Panc1 (cell line): ENCODE measurements around the gene CREB3L2. TPM values are rescaled to one million over a fixed set of nuclear protein-coding genes. Genes with fewer than 3 reads are reported as not detected.

Experiments
- ATAC-seq: fragments of 200-7000 bp; cut with Tn5 transposase; 2 replicates; pipeline ENCODE4 v1.9.1; 2020; ENCODE audit warnings: mild to moderate bottlenecking, moderate library complexity
- BruUV-seq: library from RNA; stranded (reverse); fragments of 400-500 nt; replicated peaks from 2 replicates; lab custom pipeline; 2021; lab: Mats Ljungman, UMichigan
- CTCF ChIA-PET: fragments of 300-600 bp; sonication (Branson Sonifier 250); formaldehyde crosslinking; loops from one replicate; lab custom pipeline; 2022; ENCODE audit warnings: antibody characterized with exemption; lab: Charles Lee
- POLR2A ChIA-PET: fragments of 300-600 bp; sonication (Branson Sonifier 250); formaldehyde crosslinking; loops from one replicate; lab custom pipeline; 2022; ENCODE audit warnings: antibody characterized with exemption; lab: Charles Lee
- DNase-seq: peaks from one replicate; pipeline ENCODE4 v3.0.0-alpha.2; 2010; ENCODE audit warnings: low read depth, low spot score
- H3K27ac ChIP-seq: 2 replicates; pipeline ENCODE4 v1.5.1; 2011; ENCODE audit warnings: mild to moderate bottlenecking, low read length, inconsistent platforms
- H3K27me3 ChIP-seq: fragments of 200-500 bp; sonication (Bioruptor generic); 2 replicates; pipeline ENCODE4 v1.6.0; 2014; ENCODE audit warnings: low read length, inconsistent platforms; ENCODE audit not compliant: control insufficient read depth, insufficient read depth
- H3K36me3 ChIP-seq: fragments of 200-500 bp; sonication (Bioruptor generic); 2 replicates; pipeline ENCODE4 v1.5.1; 2014; ENCODE audit warnings: inconsistent platforms, mild to moderate bottlenecking, low read length, moderate library complexity; ENCODE audit not compliant: control insufficient read depth, insufficient read depth
- H3K4me1 ChIP-seq: 2 replicates; pipeline ENCODE4 v1.5.1; 2011; ENCODE audit warnings: inconsistent platforms, mild to moderate bottlenecking, low read length, moderate library complexity; ENCODE audit not compliant: control insufficient read depth, insufficient read depth
- H3K4me3 ChIP-seq, 2 experiments: 2 replicates each; pipeline ENCODE4 v1.5.1; 2011 to 2012; ENCODE audit warnings: low read depth in 2 of 2, low read length in 2 of 2, mild to moderate bottlenecking in 2 of 2, inconsistent platforms in 1 of 2, moderate library complexity in 1 of 2
- H3K9me3 ChIP-seq: fragments of 200-500 bp; sonication (Bioruptor generic); 2 replicates; pipeline ENCODE4 v1.5.1; 2014; ENCODE audit warnings: low read depth, mild to moderate bottlenecking, inconsistent platforms, low read length, moderate library complexity; ENCODE audit not compliant: control insufficient read depth, insufficient read depth
- CTCF ChIP-seq: fragments of 450-650 bp; IDR thresholded peaks from 2 replicates; pipeline ENCODE4 v1.5.1; 2017; ENCODE audit warnings: mild to moderate bottlenecking
- POLR2AphosphoS5 ChIP-seq: IDR thresholded peaks from 2 replicates; pipeline ENCODE4 v1.6.1; 2012; ENCODE audit warnings: mild to moderate bottlenecking, low read depth, low read length, moderate library complexity
- REST ChIP-seq, 2 experiments: IDR thresholded peaks; 2 replicates each; pipeline ENCODE4 v1.6.1; 2011 to 2012; ENCODE audit warnings: low read depth in 2 of 2, control low read depth in 1 of 2, low read length in 1 of 2, mild to moderate bottlenecking in 1 of 2, moderate library complexity in 1 of 2; ENCODE audit not compliant: insufficient read depth in 1 of 2
- SIN3A ChIP-seq: IDR thresholded peaks from 2 replicates; pipeline ENCODE4 v1.6.1; 2012; ENCODE audit warnings: low read depth, mild to moderate bottlenecking, low read length, moderate library complexity, borderline replicate concordance; ENCODE audit not compliant: insufficient read depth
- TCF7L2 ChIP-seq: IDR thresholded peaks from 2 replicates; pipeline ENCODE4 v1.6.1; 2011; ENCODE audit warnings: mild to moderate bottlenecking, low read depth, low read length, inconsistent platforms
- in situ Hi-C: cut with HindIII; loops from 2 replicates; pipeline ENCODE4 v1.10.0; 2016; ENCODE audit warnings: low sequenced_read_pairs, low pct_unique_long_range_greater_than_20kb
- intact Hi-C: fragments of 100-400 bp; cut with micrococcal nuclease; formaldehyde crosslinking; loops from one replicate; pipeline ENCODE4 v1.10.0; 2022; ENCODE audit not compliant: unreplicated experiment
- total RNA-seq: library from RNA; stranded (reverse); gene quantifications from one replicate; pipeline ENCODE4 v1.2.1, GENCODE V29; 2021; ENCODE audit not compliant: unreplicated experiment

Gene CREB3L2
- total RNA-seq, 1 experiment from 2014 or later, result 22.7 TPM

GRCh38 chr7:137944168-137944567, 57.7 kb downstream of the CREB3L2 start:
- Histone ChIP-seq H3K27ac (no peak overlapping the region), H3K27me3 (no peaks in the 10 kb centered on the region), H3K36me3 (no peaks in the 10 kb centered on the region), H3K4me3 (no peak overlapping the region), H3K4me1 (no peaks in the 10 kb centered on the region), H3K9me3 (no peaks in the 10 kb centered on the region)
- no peak for ATAC-seq
- in situ Hi-C loops, result no loop called here
- intact Hi-C loops, result no loop called here
- BruUV-seq, result no TSS peak
- TF ChIP-seq REST (IDR thresholded peaks at IDR 0.05; ENCODE audit: insufficient read depth in 1 of 2, low read depth in 2 of 2, low read length in 1 of 2), result no peak
- no peak for TF ChIP-seq POLR2AphosphoS5
- no peak for TF ChIP-seq TCF7L2
- no peak for TF ChIP-seq SIN3A
- TF ChIP-seq CTCF, result no peak
- DNase-seq, result no peak
- ChIA-PET POLR2A (no interaction called here), CTCF (no interaction called here)

- no TSS peak for BruUV-seq
- POLR2A ChIA-PET, result no interaction called here
- DNase-seq (no peak), ATAC-seq (no peak)
- no peak overlapping the region for H3K4me3 ChIP-seq
- CTCF ChIA-PET, result no interaction called here
- H3K36me3 ChIP-seq, result no peaks in the 10 kb centered on the region
- intact Hi-C loops (no loop called here), in situ Hi-C loops (no loop called here)
- no peaks in the 10 kb centered on the region for H3K27me3 ChIP-seq
- TF ChIP-seq REST (IDR thresholded peaks at IDR 0.05; ENCODE audit: insufficient read depth in 1 of 2, low read depth in 2 of 2, low read length in 1 of 2) (no peak), TCF7L2 (no peak), SIN3A (no peak), POLR2AphosphoS5 (no peak), CTCF (no peak)
- H3K4me1 ChIP-seq, result no peaks in the 10 kb centered on the region
- H3K9me3 ChIP-seq, result no peaks in the 10 kb centered on the region
- no peak overlapping the region for H3K27ac ChIP-seq
Measured at GRCh38 chr7:137943132-137943551, 58.7 kb downstream of the CREB3L2 start.
